SK-N-SH (cell line): ENCODE data around the gene LETM1. TPM values are rescaled to one million over a fixed set of nuclear protein-coding genes. Genes with fewer than 3 reads are reported as not detected.

ENCODE experiments used
- CTCF ChIA-PET: fragments of 300-600, 350-600 bp; formaldehyde crosslinking; extraction: SDS; loops from one replicate; lab custom pipeline; 2021; lab: Yijun Ruan, JAX
- POLR2A ChIA-PET: fragments of 350-600 bp; sonication (Branson Sonifier 250); formaldehyde crosslinking; extraction: SDS; loops from one replicate; lab custom pipeline; 2020; ENCODE audit warnings: antibody characterized with exemption, inconsistent platforms; lab: Yijun Ruan, JAX
- DNase-seq: peaks from one replicate; pipeline ENCODE4 v3.0.0; 2012
- H2AFZ ChIP-seq: fragments of 200-600 bp; sonication (generic); 2 replicates; pipeline ENCODE4 v1.8.1; 2016; ENCODE audit warnings: antibody characterized with exemption, mild to moderate bottlenecking, low read depth
- H3F3A ChIP-seq: fragments of 200-600 bp; sonication (generic); replicated peaks from 2 replicates; pipeline ENCODE3; 2016; ENCODE audit warnings: antibody characterized with exemption, mild to moderate bottlenecking; ENCODE audit not compliant: insufficient read depth
- H3K27ac ChIP-seq, 2 experiments: fragments of 200-500 bp in 1 of 2; fragments of 200-600 bp in 1 of 2; sonication (Bioruptor generic) in 1 of 2; sonication (generic), shearing (Covaris generic) in 1 of 2; 2 replicates each; pipeline versions ENCODE4 v1.5.1 to v1.6.1; 2014 to 2016; ENCODE audit warnings: low read depth in 2 of 2, inconsistent platforms in 1 of 2, low read length in 1 of 2, mild to moderate bottlenecking in 1 of 2, mixed read lengths in 1 of 2
- H3K27me3 ChIP-seq: fragments of 200-600 bp; sonication (generic), shearing (Covaris generic); 2 replicates; pipeline ENCODE4 v1.6.1; 2016; ENCODE audit warnings: mixed run types; ENCODE audit not compliant: insufficient read depth
- H3K36me3 ChIP-seq, 2 experiments: fragments of 200-500 bp in 1 of 2; fragments of 200-600 bp in 1 of 2; sonication (Bioruptor generic) in 1 of 2; sonication (generic) in 1 of 2; replicated peaks in 1 of 2; 2 replicates each; pipeline versions ENCODE3 to v1.5.1; 2014 to 2016; ENCODE audit warnings: low read length in 1 of 2, mild to moderate bottlenecking in 1 of 2; ENCODE audit not compliant: insufficient read depth in 2 of 2, control insufficient read depth in 1 of 2
- H3K4me1 ChIP-seq, 2 experiments: fragments of 200-500 bp in 1 of 2; fragments of 200-600 bp in 1 of 2; sonication (Bioruptor generic) in 1 of 2; sonication (generic), shearing (Covaris generic) in 1 of 2; 2 replicates each; pipeline versions ENCODE4 v1.5.1 to v1.6.1; 2014 to 2016; ENCODE audit warnings: low read depth in 1 of 2, low read length in 1 of 2, mixed run types in 1 of 2; ENCODE audit not compliant: insufficient read depth in 2 of 2, control insufficient read depth in 1 of 2
- H3K4me2 ChIP-seq: fragments of 200-600 bp; sonication (generic), shearing (Covaris generic); 2 replicates; pipeline ENCODE4 v1.6.1; 2017; ENCODE audit warnings: mixed run types
- H3K4me3 ChIP-seq, 2 experiments: fragments of 200-500 bp in 1 of 2; fragments of 200-600 bp in 1 of 2; sonication (Bioruptor generic) in 1 of 2; sonication (generic), shearing (Covaris generic) in 1 of 2; 2 replicates each; pipeline versions ENCODE4 v1.5.1 to v1.8.1; 2014 to 2016; ENCODE audit warnings: low read depth in 2 of 2, inconsistent platforms in 1 of 2, low read length in 1 of 2, mild to moderate bottlenecking in 1 of 2, mixed read lengths in 1 of 2, moderate library complexity in 1 of 2
- H3K79me2 ChIP-seq: fragments of 200-600 bp; sonication (generic); 2 replicates; pipeline ENCODE4 v1.8.1; 2017; ENCODE audit warnings: mild to moderate bottlenecking; ENCODE audit not compliant: insufficient read depth
- H3K9ac ChIP-seq: fragments of 200-600 bp; sonication (generic); 2 replicates; pipeline ENCODE4 v1.6.1; 2017; ENCODE audit warnings: mixed run types
- H3K9me2 ChIP-seq: fragments of 200-600 bp; sonication (generic); 2 replicates; pipeline ENCODE4 v1.6.1; 2017; ENCODE audit warnings: mixed run types
- H3K9me3 ChIP-seq: fragments of 200-600 bp; sonication (generic); 2 replicates; pipeline ENCODE4 v1.6.1; 2017; ENCODE audit warnings: mixed run types, mild to moderate bottlenecking, moderate library complexity
- H4K20me1 ChIP-seq: fragments of 200-600 bp; sonication (generic); 2 replicates; pipeline ENCODE4 v1.6.1; 2017; ENCODE audit warnings: mild to moderate bottlenecking, mixed run types; ENCODE audit not compliant: insufficient read depth
- CHD2 ChIP-seq: fragments of 150-350 bp; IDR thresholded peaks from 2 replicates; pipeline ENCODE4 v1.6.1; 2018; ENCODE audit warnings: low read length; ENCODE audit not compliant: partially characterized antibody
- EZH2phosphoT487 ChIP-seq: fragments of 200-600 bp; sonication (generic); IDR thresholded peaks from 2 replicates; pipeline ENCODE4 v1.6.1; 2017; ENCODE audit warnings: low read depth, mixed run types, mild to moderate bottlenecking, antibody characterized with exemption, moderate library complexity, borderline replicate concordance
- FOXJ3 ChIP-seq: sonication (generic); formaldehyde crosslinking; IDR thresholded peaks from 2 replicates; pipeline ENCODE4 v1.5.1; 2020; ENCODE audit warnings: mild to moderate bottlenecking, missing genetic modification reagents
- FOXM1 ChIP-seq: IDR thresholded peaks from 2 replicates; pipeline ENCODE4 v1.4.0; 2012; ENCODE audit warnings: low read depth, mild to moderate bottlenecking
- MXI1 ChIP-seq: IDR thresholded peaks from 2 replicates; pipeline ENCODE4 v1.6.1; 2012; ENCODE audit warnings: mild to moderate bottlenecking, low read depth, low read length, improper control_type of control experiment
- NFIC ChIP-seq: IDR thresholded peaks from 2 replicates; pipeline ENCODE4 v1.4.0; 2012; ENCODE audit warnings: borderline replicate concordance
- RFX5 ChIP-seq: IDR thresholded peaks from 2 replicates; pipeline ENCODE4 v1.6.1; 2012; ENCODE audit warnings: mild to moderate bottlenecking, improper control_type of control experiment, low read length
- RXRA ChIP-seq: IDR thresholded peaks from 2 replicates; pipeline ENCODE4 v1.4.0; 2012; ENCODE audit warnings: low read depth, mild to moderate bottlenecking, borderline replicate concordance
- SIN3A ChIP-seq: IDR thresholded peaks from 2 replicates; pipeline ENCODE4 v1.6.1; 2012; ENCODE audit warnings: low read depth, mild to moderate bottlenecking, low read length, moderate library complexity, borderline replicate concordance
- SMC3 ChIP-seq: IDR thresholded peaks from 2 replicates; pipeline ENCODE4 v1.6.1; 2012; ENCODE audit warnings: low read depth, low read length, improper control_type of control experiment
- WGBS: methylation state at CpG from one replicate; pipeline ENCODE4 v1.1.6; 2017; ENCODE audit warnings: low lambda C conversion rate; 5-methylcytosine and 5-hydroxymethylcytosine counted together
- polyA plus RNA-seq, 3 experiments: library from polyadenylated mRNA; depleted of rRNA; stranded (reverse); fragments of >200 nt; gene quantifications; 2 replicates each; pipeline ENCODE4 v1.2.3, GENCODE V29; 2012
- TF ChIP-seq, protein P1 (sequence below): IDR thresholded peaks from 2 replicates; pipeline ENCODE4 v1.4.0; 2012; ENCODE audit warnings: low read depth, borderline replicate concordance
- TF ChIP-seq, protein P2 (sequence below): IDR thresholded peaks from 2 replicates; pipeline ENCODE4 v1.6.1; 2012; ENCODE audit warnings: mild to moderate bottlenecking, low read depth, low read length, moderate library complexity
- TF ChIP-seq, protein P3 (sequence below): fragments of 150-350 bp; IDR thresholded peaks from 2 replicates; pipeline ENCODE4 v1.6.1; 2017; ENCODE audit warnings: antibody characterized with exemption, low read length, low read depth, borderline replicate concordance

Gene LETM1
- polyA plus RNA-seq, 1 of the 3 experiments (the other 2 are of a cell fraction), result 25.8 TPM

DNA sequence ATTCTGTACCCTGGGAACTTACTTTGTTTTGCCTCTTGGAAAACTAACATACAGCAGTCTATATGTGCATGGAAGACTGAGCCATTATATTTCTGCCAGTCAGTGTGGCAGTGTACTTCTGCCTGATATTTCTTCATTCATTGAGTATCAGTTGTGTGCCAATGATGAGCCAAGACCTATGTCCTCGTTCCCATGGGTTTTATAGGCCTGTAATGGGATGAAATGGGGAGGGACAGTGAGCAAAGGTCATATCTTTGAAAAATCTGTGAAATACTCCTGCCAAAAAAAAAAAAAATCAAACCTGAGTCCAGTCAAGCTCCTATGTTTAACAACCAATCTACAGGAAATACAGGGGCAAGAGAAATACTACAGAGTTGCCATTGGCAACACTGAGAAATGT is 24.4 kb upstream of the LETM1 start:
- Histone ChIP-seq H3K9me2 (no peaks in the 10 kb centered on the region), H3K9ac (no peak overlapping the region; the same call in 1 of the 2 replicates), H2AFZ (no peak overlapping the region), H3K27me3 (no peaks in the 10 kb centered on the region), H3K4me3 (no peak overlapping the region), H3F3A (no peaks in the 10 kb centered on the region), H3K9me3 (no peaks in the 10 kb centered on the region), H4K20me1 (peaks cover 93% of the 10 kb centered on the region), H3K79me2 (peaks cover 100% of the 10 kb centered on the region), H3K27ac (peak overlapping the region in 1 of 2 experiments; percentile 46; a peak in 1 of 4 replicates), H3K4me1 (peaks cover 0 to 3% of the 10 kb centered on the region in 2 experiments; a peak in 1 of 4 replicates), H3K4me2 (no peak overlapping the region), H3K36me3 (no peaks in the 10 kb centered on the region)
- no peak for DNase-seq
- ChIA-PET CTCF (interaction anchor here (0.7 to 2.6 kb wide), 3 partner anchors 19 to 1743 kb away, joined by 3 to 14 read pairs (median 3); no protein-coding TSS in a partner anchor), POLR2A (no interaction called here)
- 76% methylated on average over 1 of the region's 1 CpG for WGBS
- TF ChIP-seq MXI1 (no peak), RXRA (no peak), FOXM1 (no peak), SIN3A (no peak), FOXJ3 (CRISPR knock-in tag) (no peak), EZH2phosphoT487 (no peak), NFIC (no peak), SMC3 (no peak), RFX5 (no peak), CHD2 (no peak)
- TF ChIP-seq, protein P1, sequence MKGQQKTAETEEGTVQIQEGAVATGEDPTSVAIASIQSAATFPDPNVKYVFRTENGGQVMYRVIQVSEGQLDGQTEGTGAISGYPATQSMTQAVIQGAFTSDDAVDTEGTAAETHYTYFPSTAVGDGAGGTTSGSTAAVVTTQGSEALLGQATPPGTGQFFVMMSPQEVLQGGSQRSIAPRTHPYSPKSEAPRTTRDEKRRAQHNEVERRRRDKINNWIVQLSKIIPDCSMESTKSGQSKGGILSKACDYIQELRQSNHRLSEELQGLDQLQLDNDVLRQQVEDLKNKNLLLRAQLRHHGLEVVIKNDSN, result no peak
- TF ChIP-seq, protein P2, sequence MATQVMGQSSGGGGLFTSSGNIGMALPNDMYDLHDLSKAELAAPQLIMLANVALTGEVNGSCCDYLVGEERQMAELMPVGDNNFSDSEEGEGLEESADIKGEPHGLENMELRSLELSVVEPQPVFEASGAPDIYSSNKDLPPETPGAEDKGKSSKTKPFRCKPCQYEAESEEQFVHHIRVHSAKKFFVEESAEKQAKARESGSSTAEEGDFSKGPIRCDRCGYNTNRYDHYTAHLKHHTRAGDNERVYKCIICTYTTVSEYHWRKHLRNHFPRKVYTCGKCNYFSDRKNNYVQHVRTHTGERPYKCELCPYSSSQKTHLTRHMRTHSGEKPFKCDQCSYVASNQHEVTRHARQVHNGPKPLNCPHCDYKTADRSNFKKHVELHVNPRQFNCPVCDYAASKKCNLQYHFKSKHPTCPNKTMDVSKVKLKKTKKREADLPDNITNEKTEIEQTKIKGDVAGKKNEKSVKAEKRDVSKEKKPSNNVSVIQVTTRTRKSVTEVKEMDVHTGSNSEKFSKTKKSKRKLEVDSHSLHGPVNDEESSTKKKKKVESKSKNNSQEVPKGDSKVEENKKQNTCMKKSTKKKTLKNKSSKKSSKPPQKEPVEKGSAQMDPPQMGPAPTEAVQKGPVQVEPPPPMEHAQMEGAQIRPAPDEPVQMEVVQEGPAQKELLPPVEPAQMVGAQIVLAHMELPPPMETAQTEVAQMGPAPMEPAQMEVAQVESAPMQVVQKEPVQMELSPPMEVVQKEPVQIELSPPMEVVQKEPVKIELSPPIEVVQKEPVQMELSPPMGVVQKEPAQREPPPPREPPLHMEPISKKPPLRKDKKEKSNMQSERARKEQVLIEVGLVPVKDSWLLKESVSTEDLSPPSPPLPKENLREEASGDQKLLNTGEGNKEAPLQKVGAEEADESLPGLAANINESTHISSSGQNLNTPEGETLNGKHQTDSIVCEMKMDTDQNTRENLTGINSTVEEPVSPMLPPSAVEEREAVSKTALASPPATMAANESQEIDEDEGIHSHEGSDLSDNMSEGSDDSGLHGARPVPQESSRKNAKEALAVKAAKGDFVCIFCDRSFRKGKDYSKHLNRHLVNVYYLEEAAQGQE, result no peak
- TF ChIP-seq, protein P3, sequence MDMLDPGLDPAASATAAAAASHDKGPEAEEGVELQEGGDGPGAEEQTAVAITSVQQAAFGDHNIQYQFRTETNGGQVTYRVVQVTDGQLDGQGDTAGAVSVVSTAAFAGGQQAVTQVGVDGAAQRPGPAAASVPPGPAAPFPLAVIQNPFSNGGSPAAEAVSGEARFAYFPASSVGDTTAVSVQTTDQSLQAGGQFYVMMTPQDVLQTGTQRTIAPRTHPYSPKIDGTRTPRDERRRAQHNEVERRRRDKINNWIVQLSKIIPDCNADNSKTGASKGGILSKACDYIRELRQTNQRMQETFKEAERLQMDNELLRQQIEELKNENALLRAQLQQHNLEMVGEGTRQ, result no peak
